HepG2 (cell line): ENCODE measurements around the gene MLX. TPM values are rescaled to one million over a fixed set of nuclear protein-coding genes. Genes with fewer than 3 reads are reported as not detected.

ENCODE experiments used
- CTCF ChIP-seq: sonication (generic); formaldehyde crosslinking; IDR thresholded peaks from 2 replicates; pipeline ENCODE4 v1.5.0; 2020; ENCODE audit warnings: mild to moderate bottlenecking, missing genetic modification reagents, moderate library complexity
- ELF4 ChIP-seq: sonication (generic); formaldehyde crosslinking; IDR thresholded peaks from 2 replicates; pipeline ENCODE4 v1.5.0; 2020; ENCODE audit warnings: missing genetic modification reagents, mild to moderate bottlenecking, moderate library complexity, borderline replicate concordance
- FUBP1 ChIP-seq: sonication (generic); formaldehyde crosslinking; IDR thresholded peaks from 2 replicates; pipeline ENCODE4 v1.5.1; 2020; ENCODE audit warnings: missing genetic modification reagents, mild to moderate bottlenecking, borderline replicate concordance
- MTA1 ChIP-seq: sonication (generic); formaldehyde crosslinking; IDR thresholded peaks from 2 replicates; pipeline ENCODE4 v1.4.0; 2020; ENCODE audit warnings: missing genetic modification reagents, mild to moderate bottlenecking, borderline replicate concordance
- ZNF784 ChIP-seq: sonication (generic); formaldehyde crosslinking; IDR thresholded peaks from 2 replicates; pipeline ENCODE4 v1.5.1; 2020; ENCODE audit warnings: missing genetic modification reagents, mild to moderate bottlenecking, borderline replicate concordance
- ZXDC ChIP-seq: sonication (generic); formaldehyde crosslinking; IDR thresholded peaks from 2 replicates; pipeline ENCODE4 v1.5.0; 2020; ENCODE audit warnings: mild to moderate bottlenecking, missing genetic modification reagents
- polyA plus RNA-seq, 8 experiments: library from polyadenylated mRNA; depleted of rRNA in 3 of 8; stranded (reverse) in 7 of 8; unstranded in 1 of 8; fragments of >200 nt; fragmentation: Illumina TruSeq in 4 of 8; extraction: Trizol in 4 of 8; gene quantifications; 2 replicates each; pipeline versions ENCODE4 v1.2.1 to v1.2.3, GENCODE V29; 2011 to 2016; ENCODE audit warnings: low read depth in 4 of 8, missing spikeins in 1 of 8, mixed read lengths in 1 of 8; ENCODE audit not compliant: insufficient read depth in 1 of 8
- total RNA-seq, 5 experiments: library from RNA; depleted of rRNA; stranded (reverse); fragments of >200 nt; fragmentation: Illumina TruSeq; extraction: Trizol; gene quantifications; 2 replicates each; pipeline ENCODE4 v1.2.3, GENCODE V29; 2016; ENCODE audit warnings: low read depth in 1 of 5

Gene MLX
- total and polyA plus RNA-seq, 2 of the 13 experiments (the other 11 are each of a cell fraction or from before 2014, with no cell fraction given) = 38.9 to 74.4 TPM

- TF ChIP-seq CTCF (CRISPR knock-in tag) (peak; percentile 66), ZNF784 (CRISPR knock-in tag) (no peak), FUBP1 (CRISPR knock-in tag) (no peak), MTA1 (0 out of 2 replicates have a peak, but pooled peaks have one; percentile 9), ELF4 (CRISPR knock-in tag) (no peak), ZXDC (no peak)
Measured at GRCh38 chr17:42520540-42520951, 46.4 kb upstream of the MLX start (continued).
